Measurements from ENCODE around the gene ADI1.
"Not testable (repeated sequence)": the region's sequence is repeated elsewhere in the genome, so short reads cannot be mapped to it uniquely, and the experiment has no call there.

The ADI1 gene

DNA sequence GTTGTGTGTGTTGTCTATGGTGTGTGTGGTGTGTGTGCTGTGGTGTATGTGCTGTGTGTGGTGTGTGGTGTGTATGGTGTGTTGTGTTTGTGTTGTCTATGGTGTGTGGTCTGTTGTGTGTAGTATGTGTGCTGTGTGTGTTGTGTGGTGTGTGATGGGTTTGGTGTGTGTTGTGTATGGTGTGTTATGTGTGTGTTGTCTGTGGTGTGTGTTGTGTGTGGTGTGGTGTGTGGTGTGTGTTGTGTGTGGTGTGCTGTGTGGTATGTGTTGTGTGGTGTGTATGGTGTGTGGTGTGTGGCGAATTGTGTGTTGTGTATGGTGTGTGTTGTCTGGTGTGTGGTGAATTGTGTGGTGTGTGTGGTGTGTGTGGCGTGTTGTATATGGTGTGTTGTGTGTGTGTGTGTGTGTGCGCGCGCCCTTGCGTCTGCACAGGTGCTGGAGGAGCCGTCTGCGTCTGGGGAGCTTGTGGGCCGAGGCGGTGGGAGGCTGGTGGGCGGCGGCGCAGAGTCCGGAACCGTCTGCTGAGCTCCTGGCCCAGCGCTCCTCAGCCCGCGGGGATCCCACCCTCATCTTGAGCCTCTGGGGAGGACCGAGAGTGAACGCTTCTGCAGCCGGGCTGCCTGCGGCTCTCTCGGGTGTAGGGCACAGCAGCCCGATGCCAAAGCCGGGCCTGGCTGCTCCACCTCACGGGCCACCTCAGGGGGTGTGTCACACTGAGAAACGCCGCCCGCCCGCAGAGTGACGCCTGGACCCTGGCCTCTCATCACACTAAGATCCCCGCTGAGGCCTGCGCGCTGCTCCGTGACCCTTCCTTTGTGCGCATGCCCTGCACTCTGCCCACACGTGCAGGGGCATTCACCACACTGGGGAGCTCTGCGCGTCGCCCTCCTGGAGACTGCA, 8.8 kb upstream of the ADI1 start:
- no peak for DNase-seq

DNA sequence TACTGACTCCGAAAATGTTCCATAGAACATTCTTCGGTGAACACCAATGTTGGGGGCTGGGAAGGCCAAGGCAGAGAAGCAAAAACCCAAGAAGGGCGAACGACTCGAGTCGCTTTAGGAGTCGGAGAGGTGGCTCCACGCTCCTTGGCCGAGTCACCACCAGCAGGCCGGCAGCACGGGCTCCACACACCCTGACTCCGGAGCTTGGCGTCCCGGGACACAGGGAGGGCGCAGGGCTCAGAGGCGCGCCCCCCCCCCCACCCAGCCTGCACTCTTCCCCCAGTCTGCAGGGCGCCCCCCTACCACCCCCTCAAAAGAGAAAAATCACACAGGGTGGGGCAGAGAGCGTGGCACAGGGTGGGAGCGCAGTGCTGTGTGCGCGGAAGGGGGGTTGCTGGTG, 7.5 kb upstream of the ADI1 start:
- no peak for DNase-seq

- DNase-seq = no peak
Measured at GRCh38 chr2:3523551-3524041, 4.3 kb upstream of the ADI1 start.

DNA sequence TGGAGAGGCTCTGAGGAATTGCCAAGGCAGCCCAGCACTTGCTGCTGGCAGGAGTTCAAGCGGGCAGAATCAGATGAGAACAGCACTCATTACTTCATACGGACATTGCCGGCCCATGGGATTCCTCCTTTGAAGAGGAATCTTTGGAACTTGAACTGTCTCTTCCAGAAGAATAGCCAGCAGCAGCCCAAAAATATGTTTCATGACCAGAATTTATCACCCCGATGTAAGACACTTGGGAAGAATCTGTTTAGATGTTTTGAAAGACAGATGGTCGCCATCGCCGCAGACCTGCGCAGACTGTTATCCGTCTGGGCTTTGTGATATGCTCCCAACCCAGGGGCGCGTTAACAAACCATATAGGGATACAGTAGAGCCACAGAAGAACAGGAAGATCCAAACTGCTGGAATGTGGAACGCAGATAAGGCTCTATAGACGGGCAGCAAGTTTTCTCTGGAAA, 3.7 kb upstream of the ADI1 start:
- no peak for DNase-seq

- DNase-seq = no peak
Measured at GRCh38 chr2:3520591-3520990, 1.3 kb upstream of the ADI1 start.

DNA sequence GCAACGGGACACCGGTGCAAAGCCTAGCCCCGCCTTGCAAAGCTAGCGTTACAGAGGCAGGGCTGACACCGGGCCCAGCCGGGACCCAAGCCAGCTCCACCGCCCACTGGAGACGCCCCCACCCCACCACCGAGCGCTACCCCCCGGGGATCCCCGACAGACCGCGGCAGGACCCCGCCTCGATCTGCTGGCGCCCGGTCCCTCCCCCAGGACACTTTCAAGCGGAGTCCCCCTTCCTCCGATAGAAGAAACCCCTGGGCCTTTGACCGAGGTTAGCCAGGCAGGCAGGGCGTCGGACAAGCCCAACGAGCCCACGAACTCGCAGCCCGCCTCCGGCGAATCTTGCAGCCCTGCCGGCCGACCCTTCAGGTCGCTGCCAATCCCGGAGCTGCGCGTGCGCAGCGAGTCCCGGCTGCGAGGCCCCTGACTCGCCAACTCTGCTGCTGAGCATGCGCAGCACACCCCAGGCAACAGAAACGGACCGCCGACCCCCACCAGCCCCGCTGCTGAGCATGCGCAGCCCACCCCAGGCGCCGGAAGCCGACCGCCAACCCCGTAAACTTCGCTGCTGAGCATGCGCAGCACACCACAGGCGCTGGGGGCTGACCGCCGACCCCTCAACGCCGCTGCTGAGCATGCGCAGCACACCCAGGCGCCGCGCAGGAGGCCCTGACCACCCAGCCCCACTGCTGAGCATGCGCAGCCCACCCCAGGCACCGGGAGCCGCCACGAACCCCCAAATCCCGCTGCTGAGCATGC, 656 bp downstream of the ADI1 start:
- peak; percentile 96 for DNase-seq

GRCh38 chr2:3517948-3518495, 1.3 kb downstream of the ADI1 start:
- DNase-seq = no peak

GRCh38 chr2:3516831-3517230, 2.5 kb downstream of the ADI1 start:
- no peak for DNase-seq

DNA sequence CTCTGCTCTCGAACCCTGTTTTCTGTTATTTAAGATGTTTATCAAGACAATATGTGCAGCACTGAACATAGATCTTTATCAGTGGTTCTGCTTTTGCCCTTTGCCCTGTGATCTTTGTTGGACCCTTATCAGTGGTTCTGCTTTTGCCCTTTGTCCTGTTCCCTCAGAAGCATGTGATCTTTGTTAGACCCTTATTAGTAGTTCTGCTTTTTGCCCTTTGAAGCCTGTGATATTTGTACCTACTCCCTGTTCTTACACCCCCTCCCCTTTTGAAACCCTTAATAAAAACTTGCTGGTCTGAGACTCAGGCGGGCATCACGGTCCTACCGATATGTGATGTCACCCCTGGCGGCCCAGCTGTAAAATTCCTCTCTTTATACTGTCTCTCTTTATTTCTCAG, 3.9 kb downstream of the ADI1 start:
- DNase-seq = not testable (repeated sequence)

GRCh38 chr2:3513026-3513810, 6.1 kb downstream of the ADI1 start:
- DNase-seq = no peak

DNA sequence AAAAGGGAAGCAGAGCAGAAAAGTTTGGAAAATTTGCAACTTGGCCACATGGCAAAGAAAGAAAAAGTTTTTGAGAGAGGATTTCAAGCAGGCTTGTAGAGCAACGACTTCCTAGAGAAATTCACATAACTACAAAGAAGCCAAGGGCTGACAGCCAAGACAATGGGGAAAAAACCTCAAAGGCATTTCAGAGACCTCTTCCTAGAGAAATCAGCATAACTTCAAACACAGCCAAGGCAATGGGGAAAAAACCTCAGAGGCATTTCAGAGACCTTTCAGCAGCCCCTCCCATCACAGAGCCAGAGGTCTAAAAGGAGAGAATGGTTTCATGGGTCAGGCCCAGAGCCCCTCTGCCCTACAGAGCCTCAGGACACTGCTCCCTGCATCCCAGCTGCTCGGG, 7.2 kb downstream of the ADI1 start:
- no peak for DNase-seq

DNA sequence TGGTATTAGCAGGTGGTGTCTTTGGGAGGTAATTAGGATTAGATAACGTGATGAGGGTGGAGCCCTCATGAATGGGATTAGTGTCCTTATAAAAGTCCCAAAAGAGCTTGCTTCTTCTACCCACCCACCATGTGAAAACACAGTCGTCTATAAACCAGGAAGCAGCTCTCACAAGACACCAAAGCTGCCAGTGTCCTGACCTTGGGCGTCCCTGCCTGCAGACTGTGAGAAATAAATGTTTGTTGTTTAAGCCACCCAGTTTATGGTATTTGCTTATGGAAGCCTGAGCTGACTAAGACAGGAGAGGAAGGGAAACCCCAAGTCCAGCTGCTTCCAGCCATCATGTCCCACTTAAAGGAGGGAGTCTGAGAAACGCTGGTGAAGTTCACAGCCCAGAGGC, 13.6 kb downstream of the ADI1 start:
- DNase-seq = no peak

GRCh38 chr2:3504741-3505140, 14.6 kb downstream of the ADI1 start:
- DNase-seq = no peak

- no peak for DNase-seq
Measured at GRCh38 chr2:3503483-3503882, 15.8 kb downstream of the ADI1 start.

- DNase-seq = no peak
Measured at GRCh38 chr2:3503046-3503445, 16.3 kb downstream of the ADI1 start.

DNA sequence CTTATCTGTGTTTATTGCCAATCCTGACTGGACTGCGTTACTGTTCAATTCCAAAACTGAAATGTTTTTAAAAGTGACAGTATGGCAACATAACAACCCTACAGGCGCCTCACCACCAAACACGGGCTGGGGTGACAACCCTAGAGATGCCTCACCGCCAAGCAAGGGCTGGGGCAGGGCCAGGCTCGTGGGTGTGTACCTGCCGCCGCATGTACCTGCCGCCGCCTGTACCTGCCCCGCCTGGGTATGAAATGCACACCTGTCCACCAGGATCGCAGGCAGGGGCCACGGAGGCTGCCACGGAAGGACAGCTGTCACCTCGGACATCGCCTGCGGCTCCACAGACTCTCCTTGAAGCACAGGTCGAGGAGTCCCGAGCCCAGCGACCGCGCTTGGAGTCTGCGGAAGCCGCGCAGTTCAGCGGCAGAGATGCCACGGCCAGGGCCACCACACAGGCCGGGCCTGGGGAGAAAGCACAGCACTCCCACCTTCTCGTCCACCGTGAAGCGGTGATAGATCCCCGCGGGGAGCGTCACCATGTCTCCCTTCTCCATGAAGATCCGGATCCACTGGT, 18.9 kb downstream of the ADI1 start:
- no peak for DNase-seq

GRCh38 chr2:3498783-3499394, 20.4 kb downstream of the ADI1 start:
- no peak for DNase-seq

DNA sequence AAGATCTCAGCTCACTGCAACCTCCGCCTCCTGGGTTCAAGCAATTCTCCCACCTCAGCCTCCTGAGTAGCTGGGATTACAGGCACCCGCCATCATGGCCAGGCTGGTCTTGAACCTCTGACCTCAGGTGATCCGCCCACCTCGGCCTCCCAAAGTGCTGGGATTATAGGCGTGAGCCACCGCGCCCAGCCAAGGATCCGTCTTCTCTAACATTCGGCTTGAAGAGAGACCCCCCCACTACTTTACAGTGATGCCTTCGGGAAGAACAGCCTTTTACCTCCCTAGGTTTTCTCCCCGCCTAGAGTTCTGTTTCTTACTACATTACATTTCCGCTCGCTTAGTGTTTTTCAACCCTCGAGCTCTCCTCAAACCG, 22.6 kb downstream of the ADI1 start:
- DNase-seq = not testable (repeated sequence)

DNA sequence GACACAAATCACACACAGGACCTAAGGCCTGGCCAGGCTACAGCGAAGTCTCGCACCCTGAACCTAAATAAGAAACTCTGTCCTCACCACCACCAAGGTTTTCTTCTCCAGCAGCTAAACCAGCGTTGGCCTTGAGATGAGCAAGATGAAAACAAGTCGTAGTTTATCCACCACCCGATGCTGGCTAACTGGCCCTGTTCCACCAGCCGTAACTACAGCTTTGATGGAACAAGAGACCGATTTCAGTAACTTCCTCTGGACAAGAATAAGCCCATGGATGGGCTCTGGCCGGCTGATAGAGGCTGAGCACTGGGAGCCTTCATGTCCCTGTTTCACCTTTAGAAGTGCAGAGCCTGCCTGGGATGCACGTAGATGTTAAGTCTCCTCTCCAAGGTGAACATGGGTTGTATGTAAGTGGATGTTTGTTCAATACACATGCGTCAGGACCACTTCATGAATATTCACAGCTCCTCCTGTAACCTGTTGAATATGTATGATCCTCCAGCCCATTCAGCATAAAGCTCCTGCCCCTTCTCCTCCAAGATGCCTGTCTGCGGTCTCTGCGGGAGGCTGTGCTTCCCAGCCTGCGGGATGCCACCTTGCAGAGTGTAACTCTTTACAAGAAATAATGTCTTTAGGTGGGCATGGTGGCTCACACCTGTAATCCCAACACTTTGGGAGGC, 24.2 kb downstream of the ADI1 start:
- no peak for DNase-seq

DNA sequence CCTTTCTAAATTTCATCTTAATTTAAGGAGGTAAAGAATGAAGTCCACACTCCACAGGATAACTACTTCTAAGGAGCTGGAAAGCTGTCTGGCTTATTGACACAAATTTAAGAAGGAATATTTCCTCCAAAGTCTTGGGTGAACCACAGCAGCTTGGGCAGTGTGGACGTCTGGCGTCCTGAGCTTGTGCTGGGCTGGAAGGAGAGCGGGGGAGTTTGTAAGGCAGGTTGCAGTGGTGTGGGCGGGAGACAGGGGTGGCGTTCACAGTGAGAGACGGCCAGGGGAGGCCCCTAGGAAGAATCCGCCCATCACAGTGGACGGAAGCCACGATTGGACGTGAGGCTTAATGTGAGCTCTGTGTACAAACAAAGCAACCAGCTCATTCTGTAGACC, 25.7 kb downstream of the ADI1 start:
- no peak for DNase-seq

- DNase-seq = no peak
Measured at GRCh38 chr2:3492951-3493614, 26.2 kb downstream of the ADI1 start.
